Upper lobe of left lung (tissue), 6 donors: Measurements from ENCODE around the gene SPDL1. TPM values are rescaled to one million over a fixed set of nuclear protein-coding genes. Genes with fewer than 3 reads are reported as not detected.

ENCODE experiments used
- ATAC-seq, 2 donors: fragments of 200-7000 bp; cut with Tn5 transposase; one replicate each; pipeline ENCODE4 v1.9.1; 2022; ENCODE audit warnings: mild to moderate bottlenecking in 2 of 2, moderate library complexity in 2 of 2; ENCODE audit not compliant: low FRiP score in 2 of 2
- DNase-seq, 2 donors: peaks; one replicate each; pipeline ENCODE4 v3.0.0-alpha.2; 2019 to 2020
- H3K27ac ChIP-seq, 4 donors: fragments of 200-600 bp; sonication (generic); one replicate each; pipeline ENCODE4 v1.5.1; 2016 to 2019
- H3K27me3 ChIP-seq, 4 donors: fragments of 200-600 bp; sonication (generic); one replicate each; pipeline ENCODE4 v1.5.1; 2017 to 2019
- H3K36me3 ChIP-seq, 4 donors: fragments of 200-600 bp; sonication (generic); one replicate each; pipeline ENCODE4 v1.5.1; 2016 to 2019
- H3K4me1 ChIP-seq, 4 donors: fragments of 200-600 bp; sonication (generic); one replicate each; pipeline ENCODE4 v1.5.1; 2018 to 2019
- H3K4me3 ChIP-seq, 4 donors: fragments of 200-600 bp; sonication (generic); one replicate each; pipeline ENCODE4 v1.5.1; 2017 to 2019; ENCODE audit warnings: mild to moderate bottlenecking in 2 of 4, moderate library complexity in 1 of 4
- H3K9me3 ChIP-seq, 4 donors: fragments of 200-600 bp; sonication (generic); one replicate each; pipeline ENCODE4 v1.5.1; 2018 to 2019
- CTCF ChIP-seq, 6 experiments: fragments of 450-650 bp in 4 of 6; fragments of 200-600 bp in 2 of 6; sonication (generic) in 2 of 6; IDR thresholded peaks; one replicate each; pipeline ENCODE4 v1.5.1; 2016 to 2019; ENCODE audit warnings: antibody characterized with exemption in 6 of 6
- EP300 ChIP-seq, 4 donors: sonication (generic); formaldehyde crosslinking; IDR thresholded peaks; one replicate each; pipeline ENCODE4 v1.5.1; 2017; ENCODE audit warnings: antibody characterized with exemption in 4 of 4, control low read depth in 2 of 4
- POLR2A ChIP-seq, 4 donors: fragments of 450-650 bp; IDR thresholded peaks; one replicate each; pipeline ENCODE4 v1.5.1; 2016 to 2017; ENCODE audit warnings: antibody characterized with exemption in 4 of 4, mild to moderate bottlenecking in 2 of 4
- POLR2AphosphoS5 ChIP-seq, 2 donors: sonication (generic); formaldehyde crosslinking; IDR thresholded peaks; one replicate each; pipeline ENCODE4 v1.5.1; 2017; ENCODE audit warnings: antibody characterized with exemption in 2 of 2
- WGBS, 2 donors: methylation state at CpG; one replicate each; pipeline ENCODE4 v1.1.5; 2017 to 2018; 5-methylcytosine and 5-hydroxymethylcytosine counted together
- total RNA-seq, 6 donors: library from RNA; depleted of rRNA in 4 of 6; stranded (reverse); fragments of >200 nt in 4 of 6; gene quantifications; one replicate each; pipeline versions ENCODE4 v1.1.0 to v1.2.1, GENCODE V29; 2016 to 2021
- donor health status: DM: no; HTN: no; CAD: no; lungs with moderate emphysema.
- donor health status: DM: no; HTN: yes; CAD: no; lungs with severe emphysema.

Gene SPDL1
- total RNA-seq, 6 donors from 2014 or later = 1.9 to 9.2 (median 5.5) TPM

DNA sequence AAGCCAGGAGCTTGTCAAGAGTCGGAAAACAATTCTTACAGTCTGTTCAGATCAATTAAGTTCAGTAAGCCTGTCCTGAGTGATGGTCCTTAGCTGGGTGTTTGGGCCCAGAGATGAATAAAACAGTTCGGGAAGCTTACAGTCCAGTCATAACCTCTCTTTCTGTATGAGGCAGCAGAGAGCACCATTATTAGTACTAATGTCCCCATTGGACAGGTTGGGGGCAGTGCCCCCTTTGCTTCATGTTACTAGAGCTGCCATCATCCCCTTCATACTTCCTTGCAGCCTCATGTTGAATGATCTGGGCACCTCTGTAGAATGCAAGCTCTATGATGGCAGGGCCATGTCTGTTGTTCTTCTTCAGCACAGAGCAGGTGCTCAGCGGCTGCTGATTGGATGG is 63.3 kb downstream of the SPDL1 start:
- Histone ChIP-seq H3K4me3 (no peak overlapping the region), H3K27ac (no peak overlapping the region), H3K36me3 (no peaks in the 10 kb centered on the region), H3K4me1 (peaks cover 0 to 35% (median 25%) of the 10 kb centered on the region in 4 donors), H3K9me3 (no peaks in the 10 kb centered on the region), H3K27me3 (no peaks in the 10 kb centered on the region)
- TF ChIP-seq CTCF (IDR thresholded peaks at IDR 0.05) (no peak), EP300 (IDR thresholded peaks at IDR 0.05) (no peak), POLR2A (IDR thresholded peaks at IDR 0.05) (no peak), POLR2AphosphoS5 (IDR thresholded peaks at IDR 0.05) (no peak)
- WGBS, 2 donors = 88 to 90% methylated on average over 3 of the region's 3 CpGs
- no peak for DNase-seq
- no peak for ATAC-seq

- Histone ChIP-seq H3K27ac (peak overlapping the region in 3 of 4 donors; percentile 0 to 39 (median 35)), H3K9me3 (no peaks in the 10 kb centered on the region), H3K27me3 (no peaks in the 10 kb centered on the region), H3K36me3 (no peaks in the 10 kb centered on the region), H3K4me1 (peaks cover 0 to 41% (median 26%) of the 10 kb centered on the region in 4 donors), H3K4me3 (no peak overlapping the region)
- DNase-seq (no peak), ATAC-seq (peak in 1 of 2 donors; percentile 59)
- no peak for TF ChIP-seq CTCF (IDR thresholded peaks at IDR 0.05)
- TF ChIP-seq EP300 (IDR thresholded peaks at IDR 0.05) = no peak
- TF ChIP-seq POLR2A (IDR thresholded peaks at IDR 0.05) = no peak
- no peak for TF ChIP-seq POLR2AphosphoS5 (IDR thresholded peaks at IDR 0.05)
- 0 to 4% methylated on average over 1 of the region's 1 CpG for WGBS, 2 donors
These were observed 64.0 kb downstream of the SPDL1 start for GRCh38 chr5:169647566-169647965.

DNA sequence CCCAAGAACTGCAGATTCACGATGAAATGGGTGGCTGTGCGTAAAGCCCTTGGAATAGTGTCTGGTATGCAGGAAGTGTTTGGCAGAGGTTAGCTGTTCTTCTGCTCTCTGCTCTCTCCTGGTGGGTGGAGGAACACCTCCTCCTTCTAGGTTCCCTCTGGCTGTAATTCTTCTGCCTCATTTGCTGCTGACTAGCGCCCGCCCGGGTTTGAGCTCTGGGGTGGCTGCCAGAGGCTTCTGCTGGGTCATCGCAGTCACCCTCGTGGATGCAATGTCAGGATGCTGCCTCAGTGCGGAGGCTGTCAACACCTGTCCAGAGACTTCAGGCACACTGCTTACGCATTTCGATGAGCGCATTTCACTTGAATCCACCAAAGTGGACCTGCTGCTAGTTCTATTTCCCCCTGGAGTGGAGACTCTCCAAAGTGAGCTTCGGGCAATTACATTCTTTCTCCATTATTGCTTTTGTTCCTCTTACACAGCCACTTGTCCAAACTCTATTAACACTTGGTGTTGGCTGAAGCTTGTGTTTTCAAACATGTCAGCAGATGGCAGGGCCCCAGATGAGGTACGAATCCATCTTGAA is 65.2 kb downstream of the SPDL1 start:
- ATAC-seq (peak; percentile 24 to 38), DNase-seq (no peak)
- Histone ChIP-seq H3K36me3 (no peaks in the 10 kb centered on the region), H3K27me3 (no peaks in the 10 kb centered on the region), H3K27ac (no peak overlapping the region), H3K4me1 (peaks cover 0 to 41% (median 28%) of the 10 kb centered on the region in 4 donors), H3K9me3 (no peaks in the 10 kb centered on the region), H3K4me3 (no peak overlapping the region)
- 34 to 53% methylated on average over 13 of the region's 13 CpGs for WGBS, 2 donors
- TF ChIP-seq CTCF (IDR thresholded peaks at IDR 0.05) = no peak

GRCh38 chr5:169649486-169649885 is 65.9 kb downstream of the SPDL1 start:
- Histone ChIP-seq H3K4me3 (no peak overlapping the region), H3K9me3 (no peaks in the 10 kb centered on the region), H3K27me3 (no peaks in the 10 kb centered on the region), H3K4me1 (peaks cover 0 to 41% (median 28%) of the 10 kb centered on the region in 4 donors), H3K36me3 (no peaks in the 10 kb centered on the region), H3K27ac (no peak overlapping the region)
- DNase-seq (no peak), ATAC-seq (no peak)
- WGBS, 2 donors = 64 to 67% methylated on average over 7 of the region's 7 CpGs
- TF ChIP-seq EP300 (IDR thresholded peaks at IDR 0.05) (no peak), POLR2A (IDR thresholded peaks at IDR 0.05) (no peak), CTCF (IDR thresholded peaks at IDR 0.05) (no peak)

GRCh38 chr5:169650701-169651331 is 67.2 kb downstream of the SPDL1 start:
- no peak for DNase-seq
- Histone ChIP-seq H3K4me1 (peaks cover 0 to 41% (median 28%) of the 10 kb centered on the region in 4 donors), H3K36me3 (no peaks in the 10 kb centered on the region), H3K9me3 (no peaks in the 10 kb centered on the region), H3K27me3 (no peaks in the 10 kb centered on the region), H3K27ac (peak overlapping the region in 2 of 4 donors; percentile 8 to 52), H3K4me3 (no peak overlapping the region)
- no peak for ATAC-seq
- 62 to 64% methylated on average over 5 of the region's 5 CpGs for WGBS, 2 donors
- TF ChIP-seq EP300 (IDR thresholded peaks at IDR 0.05) (no peak), POLR2A (IDR thresholded peaks at IDR 0.05) (no peak), POLR2AphosphoS5 (IDR thresholded peaks at IDR 0.05) (no peak), CTCF (IDR thresholded peaks at IDR 0.05) (no peak)
